Duodenal mucosa (tissue), 2 donors: ENCODE results near the gene HRH3.
A peak's percentile ranks its signal among the peaks of the same experiment; 100 is the strongest.

Source experiments
- H3K27ac ChIP-seq: one replicate; pipeline ENCODE4 v1.7.0; 2013; ENCODE audit warnings: low read depth, low read length
- H3K27me3 ChIP-seq, 2 donors: one replicate each; pipeline ENCODE4 v1.7.0; 2013; ENCODE audit warnings: low read length in 2 of 2, control low read depth in 1 of 2; ENCODE audit not compliant: insufficient read depth in 2 of 2, control insufficient read depth in 1 of 2
- H3K36me3 ChIP-seq, 2 donors: one replicate each; pipeline ENCODE4 v1.7.0; 2013; ENCODE audit warnings: low read length in 2 of 2, control low read depth in 1 of 2; ENCODE audit not compliant: insufficient read depth in 2 of 2, control insufficient read depth in 1 of 2
- H3K4me1 ChIP-seq, 2 donors: one replicate each; pipeline ENCODE4 v1.7.0; 2013; ENCODE audit warnings: low read length in 2 of 2, control low read depth in 1 of 2; ENCODE audit not compliant: insufficient read depth in 2 of 2, control insufficient read depth in 1 of 2
- H3K4me3 ChIP-seq, 2 donors: one replicate each; pipeline ENCODE4 v1.7.0; 2013; ENCODE audit warnings: low read length in 2 of 2, low read depth in 1 of 2
- H3K9ac ChIP-seq, 2 donors: one replicate each; pipeline ENCODE4 v1.7.0; 2013; ENCODE audit warnings: low read length in 2 of 2, low read depth in 1 of 2
- H3K9me3 ChIP-seq, 2 donors: one replicate each; pipeline ENCODE4 v1.7.0; 2013; ENCODE audit warnings: low read length in 2 of 2, control low read depth in 1 of 2; ENCODE audit not compliant: control insufficient read depth in 1 of 2

Gene HRH3

DNA sequence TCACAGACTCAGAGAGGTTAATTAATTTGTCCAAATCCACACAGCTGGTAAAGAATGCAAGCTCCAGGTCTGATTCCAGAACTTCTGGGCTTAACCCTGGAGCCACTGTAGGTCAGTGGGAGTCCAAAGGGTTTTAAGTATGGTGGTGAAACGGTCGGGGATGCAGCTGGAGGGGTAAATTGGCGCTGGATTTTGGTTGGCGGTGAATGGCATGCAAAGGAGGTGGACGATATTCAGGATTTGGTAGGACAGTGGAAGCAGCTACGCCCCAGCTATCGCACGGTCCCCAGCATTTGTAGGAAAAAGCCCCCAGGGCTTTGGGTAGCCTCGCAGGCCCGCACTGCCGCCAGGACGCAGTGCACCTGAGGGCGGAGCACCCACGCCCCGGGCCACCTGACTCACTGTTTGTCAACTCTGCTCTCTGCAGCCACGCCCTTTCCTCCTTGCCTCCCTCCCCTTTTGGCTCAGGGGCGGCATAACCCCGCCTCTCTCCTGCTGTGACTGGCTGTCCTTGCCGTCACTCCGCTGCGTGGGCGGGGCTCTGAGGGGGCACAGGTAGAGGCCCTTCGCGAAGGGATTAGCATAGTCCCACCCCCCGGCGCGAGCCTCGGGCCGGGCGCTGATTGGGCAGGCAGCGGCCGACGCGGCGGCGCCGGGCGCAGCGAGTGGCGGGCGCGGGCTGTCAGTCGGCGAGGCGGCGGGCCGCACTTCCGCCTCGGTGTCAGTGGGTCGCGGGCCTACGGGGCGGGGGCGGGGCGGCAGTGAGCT, 17.9 kb upstream of the HRH3 start, which contains the start of gene OSBPL2:
Gene OSBPL2 (plus strand): TSS at position 721 of the 768 bp plus-strand sequence. CDS start 17,664 bp downstream, outside the sequence.
- peaks cover 0 to 11% of the 10 kb centered on the region in 2 donors for H3K36me3 ChIP-seq
- H3K4me1 ChIP-seq = peaks cover 41 to 43% of the 10 kb centered on the region in 2 donors
- H3K9ac ChIP-seq = peak within 1 kb of the TSS; percentile 88 to 89
- peak within 1 kb of the TSS; percentile 35 for H3K27ac ChIP-seq
- no peaks in the 10 kb centered on the region for H3K9me3 ChIP-seq
- H3K27me3 ChIP-seq = no peaks in the 10 kb centered on the region
- peak within 1 kb of the TSS; percentile 90 to 91 for H3K4me3 ChIP-seq

GRCh38 chr20:62237514-62237800, 17.4 kb upstream of the HRH3 start:
- Histone ChIP-seq H3K4me1 (peaks cover 38 to 41% of the 10 kb centered on the region in 2 donors), H3K4me3 (peak overlapping the region; percentile 59 to 76), H3K27ac (no peak overlapping the region), H3K9ac (peak overlapping the region; percentile 37 to 55), H3K36me3 (peaks cover 0 to 6% of the 10 kb centered on the region in 2 donors), H3K27me3 (no peaks in the 10 kb centered on the region), H3K9me3 (no peaks in the 10 kb centered on the region)

DNA sequence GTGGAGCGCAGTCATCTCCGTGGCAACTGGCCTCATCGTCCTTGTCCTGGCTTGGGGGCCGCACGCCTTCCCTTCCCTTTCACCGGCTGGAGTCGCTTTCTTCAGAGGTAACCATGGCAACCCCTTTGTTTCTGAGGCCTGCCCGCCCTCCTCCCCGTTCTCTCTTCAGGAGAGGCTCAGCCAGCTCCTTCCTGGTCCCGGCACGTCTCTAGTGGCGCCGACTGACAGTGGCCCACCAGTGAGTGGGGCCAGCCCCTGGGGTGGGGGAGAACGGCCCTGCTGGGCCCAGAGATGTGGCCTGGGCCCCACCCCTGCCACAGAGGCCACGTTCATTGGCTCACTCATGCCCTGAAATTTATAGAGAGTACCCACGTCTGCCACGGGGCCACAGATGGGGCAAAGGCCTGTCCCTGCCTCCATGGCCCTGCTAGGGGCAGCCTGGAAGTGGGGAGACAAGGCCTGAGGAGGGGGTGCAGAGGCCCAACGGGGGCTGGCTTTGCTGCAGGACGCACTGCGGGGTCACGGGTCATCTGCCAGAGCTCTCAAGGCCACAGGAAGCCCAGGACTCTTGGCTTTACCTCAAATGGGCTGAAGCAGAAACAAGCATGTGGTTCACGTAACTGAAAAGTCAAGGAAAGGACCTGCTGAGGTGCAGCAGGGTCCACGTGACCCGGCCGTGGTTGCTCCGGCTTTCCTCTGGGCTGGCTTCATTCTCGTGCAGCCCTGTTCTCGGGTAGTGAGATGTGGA, 16.9 kb upstream of the HRH3 start:
- no peaks in the 10 kb centered on the region for H3K27me3 ChIP-seq
- H3K36me3 ChIP-seq = peaks cover 0 to 3% of the 10 kb centered on the region in 2 donors
- H3K9me3 ChIP-seq = no peaks in the 10 kb centered on the region
- peaks cover 33 to 36% of the 10 kb centered on the region in 2 donors for H3K4me1 ChIP-seq
- no peak overlapping the region for H3K4me3 ChIP-seq
- H3K9ac ChIP-seq = no peak overlapping the region
- no peak overlapping the region for H3K27ac ChIP-seq

GRCh38 chr20:62236200-62236599, 16.1 kb upstream of the HRH3 start:
- Histone ChIP-seq H3K9me3 (no peaks in the 10 kb centered on the region), H3K9ac (no peak overlapping the region), H3K4me1 (peaks cover 25 to 30% of the 10 kb centered on the region in 2 donors), H3K27ac (no peak overlapping the region), H3K4me3 (no peak overlapping the region), H3K36me3 (peaks cover 0 to 3% of the 10 kb centered on the region in 2 donors), H3K27me3 (no peaks in the 10 kb centered on the region)

- Histone ChIP-seq H3K4me3 (no peak overlapping the region), H3K4me1 (peaks cover 21 to 26% of the 10 kb centered on the region in 2 donors), H3K27me3 (no peaks in the 10 kb centered on the region), H3K9ac (no peak overlapping the region), H3K36me3 (peaks cover 0 to 1% of the 10 kb centered on the region in 2 donors), H3K9me3 (no peaks in the 10 kb centered on the region), H3K27ac (no peak overlapping the region)
These were observed 15.7 kb upstream of the HRH3 start for GRCh38 chr20:62235777-62236157.

GRCh38 chr20:62235001-62235776, 15.1 kb upstream of the HRH3 start:
- peaks cover 15 to 20% of the 10 kb centered on the region in 2 donors for H3K4me1 ChIP-seq
- H3K9me3 ChIP-seq = no peaks in the 10 kb centered on the region
- no peaks in the 10 kb centered on the region for H3K36me3 ChIP-seq
- no peaks in the 10 kb centered on the region for H3K27me3 ChIP-seq
- no peak overlapping the region for H3K4me3 ChIP-seq
- no peak overlapping the region for H3K27ac ChIP-seq
- no peak overlapping the region for H3K9ac ChIP-seq

GRCh38 chr20:62234339-62234738, 14.3 kb upstream of the HRH3 start:
- H3K27ac ChIP-seq = no peak overlapping the region
- no peaks in the 10 kb centered on the region for H3K27me3 ChIP-seq
- H3K4me3 ChIP-seq = no peak overlapping the region
- no peaks in the 10 kb centered on the region for H3K36me3 ChIP-seq
- H3K4me1 ChIP-seq = peaks cover 8 to 12% of the 10 kb centered on the region in 2 donors
- H3K9me3 ChIP-seq = no peaks in the 10 kb centered on the region
- no peak overlapping the region for H3K9ac ChIP-seq

GRCh38 chr20:62233684-62234083, 13.6 kb upstream of the HRH3 start:
- no peaks in the 10 kb centered on the region for H3K27me3 ChIP-seq
- no peak overlapping the region for H3K9ac ChIP-seq
- peaks cover 6 to 7% of the 10 kb centered on the region in 2 donors for H3K4me1 ChIP-seq
- no peaks in the 10 kb centered on the region for H3K9me3 ChIP-seq
- H3K36me3 ChIP-seq = no peaks in the 10 kb centered on the region
- H3K27ac ChIP-seq = no peak overlapping the region
- H3K4me3 ChIP-seq = no peak overlapping the region

- Histone ChIP-seq H3K27me3 (no peaks in the 10 kb centered on the region), H3K36me3 (no peaks in the 10 kb centered on the region), H3K4me1 (peaks cover 6 to 7% of the 10 kb centered on the region in 2 donors), H3K9ac (no peak overlapping the region), H3K9me3 (no peaks in the 10 kb centered on the region), H3K4me3 (no peak overlapping the region), H3K27ac (no peak overlapping the region)
These were observed 12.9 kb upstream of the HRH3 start for GRCh38 chr20:62232770-62233645.
